ENCODE measurements around the gene KRR1.

DNA sequence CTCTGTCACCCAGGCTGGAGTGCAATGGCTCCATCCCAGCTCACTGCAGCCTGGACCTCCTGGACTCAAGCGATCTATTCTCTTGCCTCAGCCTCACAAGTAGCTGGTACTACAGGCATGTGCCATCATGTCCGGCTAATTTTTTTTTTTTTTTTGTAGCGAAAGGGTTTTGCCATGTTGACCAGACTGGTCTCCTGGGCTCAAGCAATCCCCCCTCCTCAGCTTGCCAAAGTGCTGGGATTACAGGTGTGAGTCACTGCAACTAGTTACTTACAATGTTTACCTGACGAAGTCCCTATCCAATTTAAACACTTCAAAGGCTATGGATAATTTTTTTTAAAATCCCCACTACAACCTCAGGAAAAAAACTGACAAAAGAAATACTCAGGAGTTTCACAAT is 1.8 kb downstream of the KRR1 start:
- TF ChIP-seq, protein P1, sequence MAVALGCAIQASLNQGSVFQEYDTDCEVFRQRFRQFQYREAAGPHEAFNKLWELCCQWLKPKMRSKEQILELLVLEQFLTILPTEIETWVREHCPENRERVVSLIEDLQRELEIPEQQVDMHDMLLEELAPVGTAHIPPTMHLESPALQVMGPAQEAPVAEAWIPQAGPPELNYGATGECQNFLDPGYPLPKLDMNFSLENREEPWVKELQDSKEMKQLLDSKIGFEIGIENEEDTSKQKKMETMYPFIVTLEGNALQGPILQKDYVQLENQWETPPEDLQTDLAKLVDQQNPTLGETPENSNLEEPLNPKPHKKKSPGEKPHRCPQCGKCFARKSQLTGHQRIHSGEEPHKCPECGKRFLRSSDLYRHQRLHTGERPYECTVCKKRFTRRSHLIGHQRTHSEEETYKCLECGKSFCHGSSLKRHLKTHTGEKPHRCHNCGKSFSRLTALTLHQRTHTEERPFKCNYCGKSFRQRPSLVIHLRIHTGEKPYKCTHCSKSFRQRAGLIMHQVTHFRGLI (tag by site-specific recombination; IDR thresholded peaks at IDR 0.05), result no peak
- TF ChIP-seq, protein P2, sequence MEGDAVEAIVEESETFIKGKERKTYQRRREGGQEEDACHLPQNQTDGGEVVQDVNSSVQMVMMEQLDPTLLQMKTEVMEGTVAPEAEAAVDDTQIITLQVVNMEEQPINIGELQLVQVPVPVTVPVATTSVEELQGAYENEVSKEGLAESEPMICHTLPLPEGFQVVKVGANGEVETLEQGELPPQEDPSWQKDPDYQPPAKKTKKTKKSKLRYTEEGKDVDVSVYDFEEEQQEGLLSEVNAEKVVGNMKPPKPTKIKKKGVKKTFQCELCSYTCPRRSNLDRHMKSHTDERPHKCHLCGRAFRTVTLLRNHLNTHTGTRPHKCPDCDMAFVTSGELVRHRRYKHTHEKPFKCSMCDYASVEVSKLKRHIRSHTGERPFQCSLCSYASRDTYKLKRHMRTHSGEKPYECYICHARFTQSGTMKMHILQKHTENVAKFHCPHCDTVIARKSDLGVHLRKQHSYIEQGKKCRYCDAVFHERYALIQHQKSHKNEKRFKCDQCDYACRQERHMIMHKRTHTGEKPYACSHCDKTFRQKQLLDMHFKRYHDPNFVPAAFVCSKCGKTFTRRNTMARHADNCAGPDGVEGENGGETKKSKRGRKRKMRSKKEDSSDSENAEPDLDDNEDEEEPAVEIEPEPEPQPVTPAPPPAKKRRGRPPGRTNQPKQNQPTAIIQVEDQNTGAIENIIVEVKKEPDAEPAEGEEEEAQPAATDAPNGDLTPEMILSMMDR (tag by site-specific recombination; IDR thresholded peaks at IDR 0.05), result no peak
- no peak for TF ChIP-seq ZSCAN23 (tag by site-specific recombination; IDR thresholded peaks at IDR 0.05)
- TF ChIP-seq ZNF501 (tag by site-specific recombination; IDR thresholded peaks at IDR 0.05), result no peak
- TF ChIP-seq, protein P3, sequence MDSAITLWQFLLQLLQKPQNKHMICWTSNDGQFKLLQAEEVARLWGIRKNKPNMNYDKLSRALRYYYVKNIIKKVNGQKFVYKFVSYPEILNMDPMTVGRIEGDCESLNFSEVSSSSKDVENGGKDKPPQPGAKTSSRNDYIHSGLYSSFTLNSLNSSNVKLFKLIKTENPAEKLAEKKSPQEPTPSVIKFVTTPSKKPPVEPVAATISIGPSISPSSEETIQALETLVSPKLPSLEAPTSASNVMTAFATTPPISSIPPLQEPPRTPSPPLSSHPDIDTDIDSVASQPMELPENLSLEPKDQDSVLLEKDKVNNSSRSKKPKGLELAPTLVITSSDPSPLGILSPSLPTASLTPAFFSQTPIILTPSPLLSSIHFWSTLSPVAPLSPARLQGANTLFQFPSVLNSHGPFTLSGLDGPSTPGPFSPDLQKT (IDR thresholded peaks at IDR 0.05; ENCODE audit: borderline replicate concordance, low read depth, low read length), result no peak
- no peak for TF ChIP-seq ZNF549 (tag by site-specific recombination; IDR thresholded peaks at IDR 0.05)
- TF ChIP-seq, protein P4, sequence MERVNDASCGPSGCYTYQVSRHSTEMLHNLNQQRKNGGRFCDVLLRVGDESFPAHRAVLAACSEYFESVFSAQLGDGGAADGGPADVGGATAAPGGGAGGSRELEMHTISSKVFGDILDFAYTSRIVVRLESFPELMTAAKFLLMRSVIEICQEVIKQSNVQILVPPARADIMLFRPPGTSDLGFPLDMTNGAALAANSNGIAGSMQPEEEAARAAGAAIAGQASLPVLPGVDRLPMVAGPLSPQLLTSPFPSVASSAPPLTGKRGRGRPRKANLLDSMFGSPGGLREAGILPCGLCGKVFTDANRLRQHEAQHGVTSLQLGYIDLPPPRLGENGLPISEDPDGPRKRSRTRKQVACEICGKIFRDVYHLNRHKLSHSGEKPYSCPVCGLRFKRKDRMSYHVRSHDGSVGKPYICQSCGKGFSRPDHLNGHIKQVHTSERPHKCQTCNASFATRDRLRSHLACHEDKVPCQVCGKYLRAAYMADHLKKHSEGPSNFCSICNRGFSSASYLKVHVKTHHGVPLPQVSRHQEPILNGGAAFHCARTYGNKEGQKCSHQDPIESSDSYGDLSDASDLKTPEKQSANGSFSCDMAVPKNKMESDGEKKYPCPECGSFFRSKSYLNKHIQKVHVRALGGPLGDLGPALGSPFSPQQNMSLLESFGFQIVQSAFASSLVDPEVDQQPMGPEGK (tag by site-specific recombination; IDR thresholded peaks at IDR 0.05), result no peak
- TF ChIP-seq ZNF416 (tag by site-specific recombination; IDR thresholded peaks at IDR 0.05), result no peak
- no peak for TF ChIP-seq ZNF561 (tag by site-specific recombination; IDR thresholded peaks at IDR 0.05; ENCODE audit: borderline replicate concordance)
- TF ChIP-seq, protein P5, sequence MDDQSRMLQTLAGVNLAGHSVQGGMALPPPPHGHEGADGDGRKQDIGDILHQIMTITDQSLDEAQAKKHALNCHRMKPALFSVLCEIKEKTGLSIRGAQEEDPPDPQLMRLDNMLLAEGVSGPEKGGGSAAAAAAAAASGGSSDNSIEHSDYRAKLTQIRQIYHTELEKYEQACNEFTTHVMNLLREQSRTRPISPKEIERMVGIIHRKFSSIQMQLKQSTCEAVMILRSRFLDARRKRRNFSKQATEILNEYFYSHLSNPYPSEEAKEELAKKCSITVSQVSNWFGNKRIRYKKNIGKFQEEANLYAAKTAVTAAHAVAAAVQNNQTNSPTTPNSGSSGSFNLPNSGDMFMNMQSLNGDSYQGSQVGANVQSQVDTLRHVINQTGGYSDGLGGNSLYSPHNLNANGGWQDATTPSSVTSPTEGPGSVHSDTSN (CRISPR knock-in tag; IDR thresholded peaks at IDR 0.05), result no peak
